NCI-H1417 (cell line): ENCODE results near the gene SLC27A1.
"Not testable (repeated sequence)": the region's sequence is repeated elsewhere in the genome, so short reads cannot be mapped to it uniquely, and the experiment has no call there.

Experiments used
- DNase-seq, 3 experiments: peaks; one replicate each; lab custom pipeline; 2025; lab: John Stamatoyannopoulos, UW

SLC27A1 gene

DNA sequence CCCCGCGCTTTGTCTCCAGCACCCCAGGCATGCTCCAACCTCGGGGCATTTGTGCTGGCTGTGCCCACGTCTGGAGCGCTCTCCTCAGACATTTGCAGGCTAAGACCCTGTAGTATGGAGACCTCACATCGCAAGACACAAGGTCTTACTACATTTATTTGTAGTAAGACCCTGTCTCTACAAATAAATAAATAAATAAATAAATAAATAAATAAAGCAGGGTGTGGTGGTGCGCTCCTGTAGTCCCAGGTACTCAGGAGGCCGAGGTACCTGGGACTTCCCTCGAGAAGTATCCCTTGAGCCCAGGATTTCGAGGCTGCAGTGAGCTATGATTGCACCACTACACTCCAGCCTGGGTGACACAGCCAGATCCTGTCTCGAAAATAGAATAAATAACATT is 14.2 kb upstream of the SLC27A1 start:
- no peak for DNase-seq

DNA sequence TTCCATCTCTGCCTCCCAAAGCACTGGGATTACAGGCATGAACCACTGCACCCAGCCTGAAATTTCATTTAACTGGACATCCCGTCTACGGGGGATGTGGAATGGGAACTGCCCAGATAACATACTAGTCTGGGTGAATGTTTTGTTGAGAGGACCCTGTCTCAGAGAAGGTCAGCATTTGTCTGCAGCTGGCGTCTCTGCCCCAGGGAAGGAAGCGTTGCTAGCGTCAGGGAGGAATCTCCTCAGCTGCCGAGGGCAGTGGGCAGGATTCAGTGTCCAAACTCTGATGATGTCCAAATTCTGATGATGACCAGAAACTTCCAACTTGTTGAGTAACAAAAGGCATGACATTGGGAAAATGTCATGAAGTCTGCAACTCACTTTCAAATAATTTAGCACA is 12.7 kb upstream of the SLC27A1 start:
- no peak for DNase-seq

DNA sequence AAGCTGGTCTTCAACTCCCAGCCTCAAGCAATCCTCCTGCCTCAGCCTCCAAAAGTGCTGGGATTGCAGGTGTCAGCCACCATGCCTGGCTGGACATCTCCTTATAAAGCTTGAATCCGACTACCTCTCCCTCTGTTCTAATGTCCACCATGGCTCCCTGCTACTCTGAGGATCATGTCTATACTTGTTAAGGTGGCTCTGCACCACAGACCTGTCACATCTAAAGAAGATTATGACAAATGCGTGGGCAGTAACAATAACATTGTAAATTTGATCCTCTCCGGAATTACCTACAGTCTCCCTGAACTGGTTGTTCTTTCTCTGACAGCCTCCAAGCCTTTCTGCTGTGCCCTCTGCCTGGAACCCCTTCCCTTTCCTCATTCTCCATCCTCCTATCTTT is 11.4 kb upstream of the SLC27A1 start:
- DNase-seq: no peak

DNA sequence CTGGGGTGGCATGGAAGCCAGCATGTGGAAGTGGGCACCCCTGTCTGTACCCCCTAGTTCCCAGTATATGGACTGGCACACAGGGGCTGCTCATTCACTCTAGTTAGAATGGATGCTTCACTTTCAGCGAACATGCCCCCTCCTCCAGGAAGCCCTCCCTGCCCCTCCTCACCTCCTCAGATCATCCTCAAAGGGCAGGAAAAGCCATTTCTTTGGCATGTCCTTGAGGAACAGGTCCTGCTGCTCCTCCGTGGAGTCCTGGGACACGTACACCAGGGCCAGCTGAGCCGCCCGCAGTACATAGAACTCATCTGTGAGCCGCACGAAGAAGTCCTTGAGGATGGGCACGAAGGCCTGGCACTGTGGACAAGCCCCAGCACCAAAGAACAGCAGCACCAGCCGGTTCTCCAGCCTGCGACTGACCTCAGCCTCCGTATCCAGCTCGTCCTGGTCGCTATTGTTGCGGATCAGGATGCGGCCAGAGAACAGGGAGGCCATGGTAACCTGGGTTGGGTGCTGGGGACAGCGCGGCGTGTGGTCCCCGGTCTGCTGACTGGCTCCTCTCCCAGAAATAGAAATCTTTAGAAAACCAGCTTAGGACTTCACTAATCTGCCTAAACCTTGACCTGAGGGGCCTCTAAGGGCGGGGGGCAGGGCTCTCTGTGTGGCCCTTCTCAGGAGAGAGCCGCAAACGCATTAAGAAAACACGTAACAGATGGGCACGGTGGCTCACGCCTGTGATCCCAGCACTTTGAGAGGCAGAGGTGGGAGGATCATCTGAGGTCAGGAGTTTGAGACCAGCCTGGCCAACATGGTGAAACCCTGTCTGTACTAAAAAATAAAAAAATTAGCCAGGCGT is 9.7 kb upstream of the SLC27A1 start, which contains the start of gene NXNL1:
Gene NXNL1 (minus strand): TSS at position 555 of the 859 bp plus-strand sequence. CDS start 57 bp downstream, at position 498.
- no peak for DNase-seq

DNA sequence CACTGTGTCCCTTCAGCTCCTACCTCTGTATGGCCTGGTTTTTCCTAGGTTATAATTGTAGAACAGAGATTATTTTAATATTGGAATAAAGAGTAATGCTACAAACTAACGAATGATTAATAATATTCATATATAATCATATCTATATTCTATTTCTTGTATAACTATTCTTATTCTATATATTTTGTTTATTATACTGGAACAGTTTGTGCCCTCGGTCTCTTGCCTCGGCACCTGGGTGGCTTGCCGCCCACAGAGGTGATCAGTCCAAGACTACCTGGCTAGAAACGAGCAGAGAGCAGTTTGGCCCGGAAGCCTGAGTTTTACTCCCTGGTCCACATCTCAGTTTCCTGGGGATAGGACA is 3.9 kb upstream of the SLC27A1 start:
- DNase-seq: no peak

DNA sequence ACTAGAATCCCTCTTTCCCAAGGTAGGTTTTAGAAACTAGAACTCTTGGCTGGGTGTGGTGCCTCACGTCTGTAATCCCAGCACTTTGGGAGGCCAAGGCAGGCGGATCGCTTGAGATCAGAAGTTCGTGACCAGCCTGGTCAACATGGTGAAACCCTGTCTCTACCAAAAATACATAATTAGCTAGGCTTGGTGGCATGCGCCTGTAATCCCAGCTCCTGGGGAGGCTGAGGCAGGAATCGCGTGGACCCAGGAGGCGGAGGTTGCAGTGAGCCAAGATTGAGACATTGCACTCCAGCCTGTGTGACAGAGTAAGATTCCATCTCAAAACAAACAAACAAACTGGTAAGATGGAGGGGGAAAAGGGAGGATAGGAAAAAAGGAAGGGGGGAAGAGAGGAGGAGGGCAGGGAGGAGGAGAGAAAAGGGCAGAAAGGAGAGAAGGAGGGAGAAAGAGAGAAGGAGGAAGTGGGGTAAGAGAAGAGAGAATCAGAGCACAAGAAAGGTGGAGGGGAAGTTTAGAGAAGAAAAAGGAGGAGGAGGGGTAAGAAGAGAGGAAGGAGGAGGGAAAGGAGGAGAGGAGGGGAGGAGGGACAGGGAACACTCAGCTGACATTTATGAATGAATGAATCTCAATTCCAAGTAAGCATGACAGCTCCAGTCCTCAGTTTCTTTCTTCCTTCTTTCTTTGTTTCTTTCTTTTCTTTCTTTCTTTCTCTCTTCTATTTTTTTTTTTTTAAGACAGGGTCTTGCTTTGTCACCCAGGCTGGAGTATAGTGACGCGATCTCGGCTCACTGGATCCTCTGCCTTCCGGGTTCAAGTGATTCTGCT is 2.6 kb upstream of the SLC27A1 start:
- DNase-seq: no peak

DNA sequence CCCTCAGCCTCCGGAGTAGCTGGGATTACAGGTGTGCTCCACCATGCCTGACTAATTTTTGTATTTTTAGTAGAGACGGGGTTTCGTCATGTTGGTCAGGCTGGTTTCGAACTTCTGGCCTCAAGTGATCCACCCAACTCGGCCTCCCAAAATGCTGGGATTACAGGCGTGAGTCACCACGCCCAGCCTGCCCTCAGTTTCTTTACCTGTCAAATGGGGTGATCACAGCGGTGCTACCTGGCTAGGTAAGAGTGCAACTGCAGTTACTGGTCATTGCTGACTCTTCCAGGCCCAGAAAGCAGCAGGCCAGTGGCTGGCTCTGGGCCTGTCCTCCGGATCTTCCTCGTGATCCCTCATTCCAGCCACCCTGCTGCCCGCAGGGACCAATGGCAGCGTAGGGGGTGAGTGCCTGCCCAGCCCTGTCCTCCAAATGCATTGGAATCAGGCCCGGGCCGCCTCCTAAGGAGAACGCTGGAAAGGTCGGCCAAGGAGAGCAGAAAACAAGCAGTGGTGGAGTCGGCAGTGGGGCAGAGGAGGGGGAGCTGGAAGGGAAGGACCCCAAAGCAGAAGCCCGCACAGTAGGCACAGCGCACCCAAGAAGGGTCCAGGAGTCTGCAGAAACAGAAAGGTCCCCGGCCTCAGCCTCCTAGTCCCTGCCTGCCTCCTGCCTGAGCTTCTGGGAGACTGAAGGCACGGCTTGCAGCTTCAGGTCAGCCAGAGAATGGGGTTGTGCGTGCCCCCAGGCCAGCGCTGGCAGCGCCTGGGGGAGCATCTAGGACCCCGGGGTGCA is 1.8 kb upstream of the SLC27A1 start:
- DNase-seq: no peak

DNA sequence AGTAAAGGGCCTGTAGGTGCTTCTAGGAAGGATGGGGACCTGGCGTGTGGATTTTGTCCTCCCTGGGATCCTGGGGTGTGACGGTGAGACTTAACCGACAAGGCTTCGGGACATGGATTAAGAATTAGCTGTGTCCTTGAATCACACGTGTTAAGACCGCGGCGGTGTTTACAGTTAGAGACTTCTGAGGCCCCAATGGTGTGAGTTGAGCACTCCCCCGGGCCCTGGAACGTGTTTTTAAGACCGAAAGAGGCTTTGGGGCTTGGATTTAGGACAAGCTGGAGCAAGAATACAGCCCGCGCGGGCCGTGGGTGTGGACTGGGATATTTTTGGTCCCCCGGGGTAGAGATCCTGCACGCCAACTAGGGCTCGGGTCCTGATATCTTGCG is 1.2 kb upstream of the SLC27A1 start:
- DNase-seq: no peak

DNA sequence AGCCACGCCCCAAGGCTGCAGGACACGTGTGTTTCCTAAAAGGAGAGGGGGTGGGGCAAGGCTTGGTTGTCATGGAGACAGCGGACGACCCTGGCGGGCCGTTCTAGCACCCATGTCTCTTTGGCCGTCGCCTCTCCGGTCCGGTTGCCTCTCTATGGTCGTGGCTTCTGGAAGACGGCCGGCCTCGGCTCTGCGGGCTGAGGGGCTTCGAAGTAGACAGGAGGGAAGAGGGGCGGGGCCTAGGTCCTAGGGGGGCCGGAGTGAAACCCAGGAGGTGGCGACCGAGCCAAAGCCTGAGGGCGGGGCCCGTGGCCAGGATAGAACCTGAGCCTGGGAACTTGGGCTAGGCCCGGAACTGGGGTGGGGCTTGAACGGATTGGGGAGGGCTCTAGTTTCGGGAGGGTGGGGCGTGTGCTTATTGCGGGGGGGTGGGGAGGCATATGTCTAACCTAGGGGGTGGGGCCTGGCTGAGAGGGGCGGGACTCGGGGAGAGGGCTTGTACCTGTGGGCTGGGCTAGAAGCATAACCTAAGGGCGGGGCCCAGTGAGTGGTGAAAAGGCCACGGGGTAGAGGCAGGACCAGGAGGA is 750 bp upstream of the SLC27A1 start:
- peak in 2 of 3 experiments; percentile 81 to 83 for DNase-seq

DNA sequence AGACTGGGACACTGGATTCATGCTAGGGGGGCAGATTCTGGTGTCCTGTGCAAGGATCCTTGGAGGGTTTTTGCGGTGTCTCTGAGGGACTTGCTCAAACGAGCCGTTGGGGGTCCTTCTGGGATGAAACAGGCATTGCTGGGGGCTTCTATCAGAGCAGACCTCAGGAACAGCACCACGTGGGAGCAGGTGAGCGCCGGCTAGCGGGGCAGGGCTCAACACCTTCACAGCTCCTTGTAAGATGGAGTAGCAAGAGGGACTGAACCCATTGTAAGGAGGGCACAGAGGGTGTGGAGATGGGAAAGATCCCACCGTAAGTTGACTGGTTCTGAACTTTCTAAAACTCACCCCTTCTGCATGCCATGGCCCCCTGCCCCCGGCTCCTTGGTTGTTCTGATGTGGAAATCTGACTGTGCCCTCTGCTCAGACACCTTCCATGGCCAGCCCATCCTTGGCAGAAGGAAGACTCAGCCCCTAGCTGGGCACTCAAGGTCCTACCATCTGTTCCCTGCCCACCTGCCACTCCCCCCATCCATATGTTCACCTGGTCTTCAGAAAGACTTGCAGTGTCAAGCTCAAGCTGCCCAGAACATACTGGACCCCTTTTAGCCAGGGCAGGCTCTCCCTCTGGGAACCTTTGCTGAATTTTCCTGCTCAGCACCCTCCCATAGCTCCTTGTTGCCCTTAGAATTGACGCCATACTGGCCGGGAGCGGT is 1.2 kb downstream of the SLC27A1 start:
- no peak for DNase-seq

DNA sequence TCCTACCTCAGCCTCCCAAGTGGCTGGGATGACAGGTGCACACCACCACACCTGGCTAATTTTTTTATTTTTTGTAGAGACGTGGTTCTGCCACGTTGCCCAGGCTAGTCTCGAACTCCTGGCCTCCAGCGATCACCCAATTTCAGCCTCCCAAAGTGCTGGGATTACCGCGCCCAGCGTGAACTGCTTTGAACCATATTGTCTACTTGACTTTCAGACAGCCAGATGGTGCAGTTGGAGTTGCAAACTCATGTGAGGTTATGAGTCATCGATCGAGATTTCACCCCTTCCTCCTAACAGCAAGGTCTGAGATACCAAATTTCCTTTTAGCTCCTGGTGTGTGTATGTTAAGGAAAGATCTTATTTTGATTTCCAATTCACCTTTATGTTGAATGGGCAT is 2.7 kb downstream of the SLC27A1 start:
- DNase-seq: no peak

DNA sequence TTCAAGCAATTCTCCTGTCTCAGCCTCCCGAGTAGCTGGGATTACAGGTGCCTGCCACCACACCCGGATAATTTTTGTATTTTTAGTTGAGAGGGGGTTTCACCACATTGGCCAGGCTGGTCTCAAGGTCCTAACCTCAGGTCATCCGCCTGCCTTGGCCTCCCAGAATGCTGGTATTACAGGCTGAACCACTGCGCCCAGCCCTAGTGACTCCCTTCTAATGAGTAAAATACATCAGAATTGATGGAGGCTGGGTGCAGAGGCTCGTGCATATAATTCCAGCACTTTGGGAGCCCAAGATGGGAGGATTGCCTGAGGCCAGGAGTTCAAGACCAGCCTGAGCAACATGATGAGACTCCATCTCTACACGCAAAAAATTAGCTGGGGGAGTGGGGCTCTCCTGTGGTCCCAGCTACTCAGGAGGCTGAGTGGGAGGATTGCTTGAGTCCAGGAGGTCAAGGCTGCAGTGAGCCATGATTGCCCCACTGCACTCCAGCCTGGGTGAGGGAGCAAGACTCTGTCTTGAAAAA is 4.8 kb downstream of the SLC27A1 start:
- not testable (repeated sequence) for DNase-seq

DNA sequence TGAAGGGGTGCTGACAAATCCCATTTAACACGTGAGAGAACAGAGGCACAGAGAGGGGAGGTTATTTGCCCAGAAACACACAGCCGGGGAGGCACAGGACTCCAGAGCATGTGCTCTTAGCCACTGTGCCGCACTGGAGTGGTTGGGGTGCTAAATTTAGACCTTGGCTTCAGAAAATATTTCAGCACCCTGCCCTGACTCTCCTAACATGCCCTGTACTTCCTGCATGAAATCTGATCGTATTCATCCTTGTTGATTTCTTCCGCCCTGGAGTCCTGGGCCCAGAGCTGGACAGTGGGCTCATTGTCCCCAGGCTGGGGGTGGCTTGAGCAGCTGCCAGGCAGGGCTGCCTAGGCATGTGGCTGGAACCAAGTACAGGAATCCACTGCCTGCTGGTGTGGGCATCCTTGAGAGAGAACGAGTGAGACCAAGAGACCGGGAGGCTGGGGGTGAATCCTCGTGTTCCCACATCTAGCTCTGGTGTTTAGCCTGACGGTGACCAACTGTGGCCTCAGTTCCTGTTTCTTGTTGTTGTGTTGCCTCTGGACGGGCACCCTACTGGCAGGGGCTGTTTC is 5.3 kb downstream of the SLC27A1 start:
- no peak for DNase-seq

DNA sequence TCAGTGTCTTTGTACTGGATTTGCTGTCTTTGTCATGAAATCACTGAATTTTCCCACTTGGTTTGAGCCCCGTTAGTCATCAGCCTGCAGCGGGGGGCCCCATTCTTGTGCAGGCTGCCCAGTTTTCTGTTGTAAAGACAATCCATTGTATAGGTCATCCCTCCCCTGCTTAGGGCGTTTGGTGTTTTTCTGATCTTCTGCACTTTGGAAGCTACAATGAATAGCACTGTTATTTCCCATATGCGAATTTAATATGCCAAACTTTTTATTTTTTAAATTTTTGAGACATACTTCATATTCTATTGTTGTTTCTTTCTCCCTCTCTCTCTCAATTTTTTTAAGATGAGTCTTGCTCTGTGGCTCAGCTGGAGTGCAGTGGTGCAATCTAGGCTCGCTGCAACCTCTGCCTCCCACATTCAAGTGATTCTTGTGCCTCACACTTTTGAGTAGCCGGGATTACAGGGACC is 9.0 kb downstream of the SLC27A1 start:
- no peak for DNase-seq

DNA sequence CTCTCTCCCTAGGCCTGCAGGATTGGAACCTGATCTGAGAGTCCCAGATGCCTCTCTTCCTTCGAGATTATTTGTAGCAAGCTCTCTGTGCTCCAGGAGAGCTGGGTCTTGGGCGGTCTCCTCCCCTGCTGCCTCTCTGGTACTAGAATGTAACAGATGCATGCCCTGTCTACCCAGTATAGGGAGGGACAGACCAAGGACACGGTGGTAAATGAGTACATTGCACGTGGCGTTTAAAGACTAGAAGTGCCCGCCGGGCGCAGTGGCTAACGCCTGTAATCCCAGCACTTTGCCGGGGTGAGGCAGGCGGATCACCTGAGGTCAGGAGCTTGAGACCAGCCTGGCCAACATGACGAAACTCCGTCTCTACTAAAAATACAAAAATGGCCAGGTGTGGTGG is 11.7 kb downstream of the SLC27A1 start:
- DNase-seq: no peak

DNA sequence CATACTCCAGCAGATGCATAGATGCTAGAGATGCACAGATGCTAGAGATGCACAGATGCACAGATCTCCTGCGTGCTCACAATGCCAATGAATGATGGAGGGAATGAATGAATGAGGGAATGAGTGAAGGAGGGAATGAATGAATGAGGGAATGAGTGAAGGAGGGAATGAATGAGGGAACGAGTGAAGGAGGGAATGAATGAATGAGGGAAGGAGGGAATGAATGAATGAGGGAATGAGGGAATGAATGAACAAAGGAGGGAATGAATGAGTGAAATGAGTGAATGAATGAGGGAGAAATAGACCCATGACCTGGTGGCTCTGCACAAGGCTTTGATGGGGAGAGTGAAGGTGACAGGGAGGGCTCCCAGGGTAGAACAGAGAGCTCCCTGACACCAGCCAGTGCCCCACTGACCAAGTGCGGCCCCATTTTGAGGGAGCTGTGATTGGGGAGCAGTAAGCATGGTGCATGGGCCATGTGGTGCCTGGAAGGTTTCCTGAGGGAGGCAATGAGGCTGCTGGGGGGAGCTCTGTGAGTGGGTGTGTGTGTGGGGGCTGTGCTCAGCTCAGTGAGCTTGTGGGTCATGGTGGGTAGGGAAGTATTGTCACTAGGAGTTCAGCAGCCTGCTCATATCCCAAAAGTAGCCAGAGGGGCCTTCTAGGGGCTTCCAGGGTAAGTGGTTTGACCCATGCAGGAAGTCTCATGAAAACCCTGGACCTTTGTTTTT is 12.7 kb downstream of the SLC27A1 start:
- no peak for DNase-seq

DNA sequence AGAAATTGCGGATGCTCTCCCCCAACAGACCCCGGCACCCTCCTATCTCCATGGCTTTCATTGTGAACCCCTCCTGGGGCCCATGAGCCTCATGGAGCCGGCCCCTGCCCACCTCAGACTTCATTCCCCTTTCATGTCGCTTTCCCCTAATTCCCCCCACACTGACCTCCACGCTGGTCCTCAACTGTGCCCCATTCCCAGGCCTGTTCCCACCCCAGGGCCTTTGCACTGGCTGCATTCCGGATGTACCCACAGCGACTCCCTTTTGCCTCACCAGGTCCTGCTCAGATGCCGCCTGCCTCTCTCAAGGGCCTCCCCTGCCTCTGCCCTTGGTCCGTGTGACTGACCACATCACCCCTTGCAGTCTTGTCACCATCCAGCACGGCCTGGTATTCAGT is 13.3 kb downstream of the SLC27A1 start:
- no peak for DNase-seq

DNA sequence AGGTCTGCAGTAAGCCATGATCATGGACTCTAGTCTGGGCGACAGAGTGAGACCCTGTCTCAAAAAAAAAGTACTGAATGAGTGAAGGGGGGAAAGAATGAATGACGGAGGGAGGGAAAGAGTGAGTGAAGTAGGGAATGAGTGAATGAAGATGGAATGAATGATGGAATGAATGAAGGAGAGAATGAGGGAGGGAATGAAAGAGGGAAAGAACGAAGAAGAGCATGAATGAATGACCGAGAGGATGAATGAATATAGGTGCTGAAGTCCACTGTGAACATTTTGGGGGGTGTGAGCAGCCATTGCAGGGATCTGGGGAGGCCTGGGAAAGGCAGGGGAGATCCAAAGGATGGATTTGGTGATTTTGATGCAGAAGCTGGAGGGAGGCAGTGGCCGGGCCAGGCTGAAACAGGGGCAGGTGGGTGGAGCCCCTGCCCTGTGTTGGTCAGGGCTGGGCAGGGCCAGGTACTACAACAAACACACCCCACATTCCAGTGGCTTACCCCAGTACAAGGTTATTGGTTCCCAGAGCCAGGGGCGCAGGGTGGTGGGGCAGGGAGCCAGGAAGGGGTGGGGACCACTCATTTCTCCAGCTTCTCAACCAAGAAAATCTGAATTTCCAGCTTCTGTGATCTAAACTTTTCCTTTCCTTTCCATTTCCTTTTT is 14.3 kb downstream of the SLC27A1 start:
- DNase-seq: no peak

DNA sequence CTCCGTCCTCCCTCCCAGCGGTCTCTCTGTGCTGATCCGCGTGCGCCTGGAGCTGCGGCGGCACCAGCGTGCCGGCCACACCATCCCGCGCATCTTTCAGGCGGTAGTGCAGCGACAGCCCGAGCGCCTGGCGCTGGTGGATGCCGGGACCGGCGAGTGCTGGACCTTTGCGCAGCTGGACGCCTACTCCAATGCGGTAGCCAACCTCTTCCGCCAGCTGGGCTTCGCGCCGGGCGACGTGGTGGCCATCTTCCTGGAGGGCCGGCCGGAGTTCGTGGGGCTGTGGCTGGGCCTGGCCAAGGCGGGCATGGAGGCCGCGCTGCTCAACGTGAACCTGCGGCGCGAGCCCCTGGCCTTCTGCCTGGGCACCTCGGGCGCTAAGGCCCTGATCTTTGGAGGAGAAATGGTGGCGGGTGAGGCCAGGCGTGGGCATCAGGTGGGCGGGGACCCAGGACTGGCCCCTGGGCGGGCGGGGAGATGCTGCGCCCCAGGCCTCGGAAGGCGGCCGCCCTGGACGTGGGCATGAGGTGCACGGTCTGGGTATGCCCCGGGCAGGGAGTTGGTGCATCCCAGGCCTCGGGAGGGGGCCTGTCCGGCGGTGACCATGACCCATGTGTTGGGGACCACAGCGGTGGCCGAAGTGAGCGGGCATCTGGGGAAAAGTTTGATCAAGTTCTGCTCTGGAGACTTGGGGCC is 16.4 kb downstream of the SLC27A1 start:
- no peak for DNase-seq
